Prostate gland (tissue), 2 donors: Measurements from ENCODE around the gene RAB35.

Experiments
- POLR2A ChIP-seq: fragments of 450-650 bp; IDR thresholded peaks from one replicate; pipeline ENCODE4 v1.6.1; 2016; ENCODE audit warnings: antibody characterized with exemption, mild to moderate bottlenecking
- TF ChIP-seq, protein P1 (sequence below), 4 experiments: fragments of 200-600 bp in 2 of 4; fragments of 450-650 bp in 2 of 4; sonication (generic) in 2 of 4; IDR thresholded peaks; 1 replicate in 3 of 4; 2 replicates in 1 of 4; pipeline ENCODE4 v1.5.1; 2016 to 2019; ENCODE audit warnings: antibody characterized with exemption in 4 of 4, mild to moderate bottlenecking in 2 of 4, moderate library complexity in 2 of 4

DNA sequence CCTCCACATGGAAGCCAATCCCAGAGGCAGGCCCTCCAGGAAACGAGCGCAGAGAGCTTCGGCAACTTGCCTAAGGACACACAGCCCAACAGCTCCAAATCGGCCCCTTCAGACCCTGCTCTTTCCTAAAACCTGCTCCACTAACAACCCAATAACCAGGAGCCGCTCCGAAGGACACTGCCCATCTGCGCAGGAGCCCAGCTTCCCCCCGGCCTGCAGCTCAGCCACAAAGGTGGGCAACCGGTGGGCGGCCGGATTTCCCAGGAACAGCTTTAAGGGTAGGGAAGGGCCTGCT is 13.6 kb downstream of the RAB35 start:
- TF ChIP-seq, protein P1, sequence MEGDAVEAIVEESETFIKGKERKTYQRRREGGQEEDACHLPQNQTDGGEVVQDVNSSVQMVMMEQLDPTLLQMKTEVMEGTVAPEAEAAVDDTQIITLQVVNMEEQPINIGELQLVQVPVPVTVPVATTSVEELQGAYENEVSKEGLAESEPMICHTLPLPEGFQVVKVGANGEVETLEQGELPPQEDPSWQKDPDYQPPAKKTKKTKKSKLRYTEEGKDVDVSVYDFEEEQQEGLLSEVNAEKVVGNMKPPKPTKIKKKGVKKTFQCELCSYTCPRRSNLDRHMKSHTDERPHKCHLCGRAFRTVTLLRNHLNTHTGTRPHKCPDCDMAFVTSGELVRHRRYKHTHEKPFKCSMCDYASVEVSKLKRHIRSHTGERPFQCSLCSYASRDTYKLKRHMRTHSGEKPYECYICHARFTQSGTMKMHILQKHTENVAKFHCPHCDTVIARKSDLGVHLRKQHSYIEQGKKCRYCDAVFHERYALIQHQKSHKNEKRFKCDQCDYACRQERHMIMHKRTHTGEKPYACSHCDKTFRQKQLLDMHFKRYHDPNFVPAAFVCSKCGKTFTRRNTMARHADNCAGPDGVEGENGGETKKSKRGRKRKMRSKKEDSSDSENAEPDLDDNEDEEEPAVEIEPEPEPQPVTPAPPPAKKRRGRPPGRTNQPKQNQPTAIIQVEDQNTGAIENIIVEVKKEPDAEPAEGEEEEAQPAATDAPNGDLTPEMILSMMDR (IDR thresholded peaks at IDR 0.05): no peak
- TF ChIP-seq POLR2A: no peak
